ENCODE results near the gene PPP2R5C.

PPP2R5C gene

GRCh38 chr14:101893759-101894158, 132.2 kb downstream of the PPP2R5C start:
- in situ Hi-C loops (cut with MboI; ENCODE audit: low pct_unique_long_range_greater_than_20kb, low sequenced_read_pairs): no loop called here
- no peak for DNase-seq

- DNase-seq: no peak
- in situ Hi-C loops (cut with MboI; ENCODE audit: low pct_unique_long_range_greater_than_20kb, low sequenced_read_pairs): no loop called here
These were observed 133.0 kb downstream of the PPP2R5C start for GRCh38 chr14:101894365-101895081.

GRCh38 chr14:101895256-101895655, 133.7 kb downstream of the PPP2R5C start:
- no peak for DNase-seq
- in situ Hi-C loops (cut with MboI; ENCODE audit: low pct_unique_long_range_greater_than_20kb, low sequenced_read_pairs): no loop called here

- in situ Hi-C loops (cut with MboI; ENCODE audit: low pct_unique_long_range_greater_than_20kb, low sequenced_read_pairs): no loop called here
- no peak for DNase-seq
These were observed 135.8 kb downstream of the PPP2R5C start for GRCh38 chr14:101897326-101897725.

GRCh38 chr14:101898416-101898815, 136.9 kb downstream of the PPP2R5C start:
- in situ Hi-C loops (cut with MboI; ENCODE audit: low pct_unique_long_range_greater_than_20kb, low sequenced_read_pairs): no loop called here
- DNase-seq: no peak

- DNase-seq: no peak
- in situ Hi-C loops (cut with MboI; ENCODE audit: low pct_unique_long_range_greater_than_20kb, low sequenced_read_pairs): no loop called here
These were observed 137.8 kb downstream of the PPP2R5C start for GRCh38 chr14:101899263-101899662.

- in situ Hi-C loops (cut with MboI; ENCODE audit: low pct_unique_long_range_greater_than_20kb, low sequenced_read_pairs): no loop called here
- no peak for DNase-seq
These were observed 138.7 kb downstream of the PPP2R5C start for GRCh38 chr14:101900253-101900652.

- no peak for DNase-seq
- in situ Hi-C loops (cut with MboI; ENCODE audit: low pct_unique_long_range_greater_than_20kb, low sequenced_read_pairs): no loop called here
These were observed 141.6 kb downstream of the PPP2R5C start for GRCh38 chr14:101903111-101903561.

- DNase-seq: no peak
- in situ Hi-C loops (cut with MboI; ENCODE audit: low pct_unique_long_range_greater_than_20kb, low sequenced_read_pairs): no loop called here
These were observed 144.1 kb downstream of the PPP2R5C start for GRCh38 chr14:101905614-101906013.

GRCh38 chr14:101906645-101907044, 145.1 kb downstream of the PPP2R5C start:
- DNase-seq: no peak
- in situ Hi-C loops (cut with MboI; ENCODE audit: low pct_unique_long_range_greater_than_20kb, low sequenced_read_pairs): no loop called here

- in situ Hi-C loops (cut with MboI; ENCODE audit: low pct_unique_long_range_greater_than_20kb, low sequenced_read_pairs): no loop called here
- no peak for DNase-seq
These were observed 146.1 kb downstream of the PPP2R5C start for GRCh38 chr14:101907619-101908018.

- in situ Hi-C loops (cut with MboI; ENCODE audit: low pct_unique_long_range_greater_than_20kb, low sequenced_read_pairs): no loop called here
- no peak for DNase-seq
These were observed 147.3 kb downstream of the PPP2R5C start for GRCh38 chr14:101908795-101909194.

- in situ Hi-C loops (cut with MboI; ENCODE audit: low pct_unique_long_range_greater_than_20kb, low sequenced_read_pairs): no loop called here
- no peak for DNase-seq
These were observed 148.0 kb downstream of the PPP2R5C start for GRCh38 chr14:101909371-101910096.

- in situ Hi-C loops (cut with MboI; ENCODE audit: low pct_unique_long_range_greater_than_20kb, low sequenced_read_pairs): no loop called here
- no peak for DNase-seq
These were observed 151.3 kb downstream of the PPP2R5C start for GRCh38 chr14:101912841-101913240.

GRCh38 chr14:101914083-101914482, 152.6 kb downstream of the PPP2R5C start:
- in situ Hi-C loops (cut with MboI; ENCODE audit: low pct_unique_long_range_greater_than_20kb, low sequenced_read_pairs): no loop called here
- DNase-seq: no peak

- DNase-seq: no peak
- in situ Hi-C loops (cut with MboI; ENCODE audit: low pct_unique_long_range_greater_than_20kb, low sequenced_read_pairs): no loop called here
These were observed 154.6 kb downstream of the PPP2R5C start for GRCh38 chr14:101915871-101916815.

- in situ Hi-C loops (cut with MboI; ENCODE audit: low pct_unique_long_range_greater_than_20kb, low sequenced_read_pairs): no loop called here
- DNase-seq: no peak
These were observed 155.4 kb downstream of the PPP2R5C start for GRCh38 chr14:101916816-101917412.

GRCh38 chr14:101917413-101918017, 156.0 kb downstream of the PPP2R5C start:
- no peak for DNase-seq
- in situ Hi-C loops (cut with MboI; ENCODE audit: low pct_unique_long_range_greater_than_20kb, low sequenced_read_pairs): no loop called here

Data from KBM-7 (cell line).